ENCODE results near the gene XPO4.
A peak's percentile ranks its signal among the peaks of the same experiment; 100 is the strongest.

Gene XPO4

GRCh38 chr13:20772401-20773131 is 130.0 kb downstream of the XPO4 start:
- H3K4me3 ChIP-seq (ENCODE audit: low read length): no peak overlapping the region
- H4K5ac ChIP-seq (ENCODE audit: low read length): no peak overlapping the region
- no peak overlapping the region for H2BK15ac ChIP-seq (replicated peaks; ENCODE audit: low read depth)
- H3K4ac ChIP-seq (ENCODE audit: low read depth, low read length): no peak overlapping the region
- H2AK5ac ChIP-seq (ENCODE audit: low read length): no peak overlapping the region
- DNase-seq: no peak
- H3K79me2 ChIP-seq (ENCODE audit: control insufficient read depth, insufficient read depth, low read length): no peaks in the 10 kb centered on the region
- no peaks in the 10 kb centered on the region for H3K79me1 ChIP-seq (ENCODE audit: low read length)
- H3K23ac ChIP-seq (ENCODE audit: low read length): no peak overlapping the region
- H3K56ac ChIP-seq (ENCODE audit: low read length): peak overlapping the region; percentile 63
- no peak overlapping the region for H2BK120ac ChIP-seq (ENCODE audit: low read depth, low read length)
- peak overlapping the region; percentile 28 for H3K4me2 ChIP-seq (ENCODE audit: low read length)
- peak overlapping the region; percentile 88 for H3K9ac ChIP-seq (ENCODE audit: low read length)
- H4K8ac ChIP-seq (ENCODE audit: low read depth, low read length): no peak overlapping the region
- no peaks in the 10 kb centered on the region for H3K4me1 ChIP-seq (ENCODE audit: control insufficient read depth, low read depth, low read length)
- no peaks in the 10 kb centered on the region for H3K36me3 ChIP-seq (ENCODE audit: control insufficient read depth, insufficient read depth, low read length)
- H3K27ac ChIP-seq (ENCODE audit: low read depth, low read length): no peak overlapping the region
- H3K27me3 ChIP-seq (ENCODE audit: insufficient read depth, low read length, poor library complexity): no peaks in the 10 kb centered on the region
- WGBS (ENCODE audit: extremely low coverage, insufficient coverage, low lambda C conversion rate): no CpG with 5 or more reads among the region's 10 CpGs
- H3K18ac ChIP-seq (ENCODE audit: low read length): no peak overlapping the region
- H2BK5ac ChIP-seq (ENCODE audit: low read length): no peak overlapping the region

- H4K5ac ChIP-seq (ENCODE audit: low read length): no peak overlapping the region
- no peaks in the 10 kb centered on the region for H3K79me1 ChIP-seq (ENCODE audit: low read length)
- no CpG with 5 or more reads among the region's 1 CpG for WGBS (ENCODE audit: extremely low coverage, insufficient coverage, low lambda C conversion rate)
- H3K27ac ChIP-seq (ENCODE audit: low read depth, low read length): no peak overlapping the region
- H3K18ac ChIP-seq (ENCODE audit: low read length): no peak overlapping the region
- H2AK5ac ChIP-seq (ENCODE audit: low read length): no peak overlapping the region
- no peak overlapping the region for H3K4ac ChIP-seq (ENCODE audit: low read depth, low read length)
- H3K23ac ChIP-seq (ENCODE audit: low read length): no peak overlapping the region
- H3K36me3 ChIP-seq (ENCODE audit: control insufficient read depth, insufficient read depth, low read length): no peaks in the 10 kb centered on the region
- H4K8ac ChIP-seq (ENCODE audit: low read depth, low read length): no peak overlapping the region
- H2BK15ac ChIP-seq (replicated peaks; ENCODE audit: low read depth): no peak overlapping the region
- no peak overlapping the region for H2BK5ac ChIP-seq (ENCODE audit: low read length)
- H3K56ac ChIP-seq (ENCODE audit: low read length): no peak overlapping the region
- H3K9ac ChIP-seq (ENCODE audit: low read length): no peak overlapping the region
- H3K27me3 ChIP-seq (ENCODE audit: insufficient read depth, low read length, poor library complexity): no peaks in the 10 kb centered on the region
- H2BK120ac ChIP-seq (ENCODE audit: low read depth, low read length): no peak overlapping the region
- H3K4me1 ChIP-seq (ENCODE audit: control insufficient read depth, low read depth, low read length): no peaks in the 10 kb centered on the region
- no peak for DNase-seq
- no peaks in the 10 kb centered on the region for H3K79me2 ChIP-seq (ENCODE audit: control insufficient read depth, insufficient read depth, low read length)
- no peak overlapping the region for H3K4me3 ChIP-seq (ENCODE audit: low read length)
- no peak overlapping the region for H3K4me2 ChIP-seq (ENCODE audit: low read length)
Observed at GRCh38 chr13:20769834-20770233, 132.7 kb downstream of the XPO4 start.

GRCh38 chr13:20769091-20769490 is 133.5 kb downstream of the XPO4 start:
- no peak overlapping the region for H2AK5ac ChIP-seq (ENCODE audit: low read length)
- no peak overlapping the region for H3K4me3 ChIP-seq (ENCODE audit: low read length)
- no peak overlapping the region for H2BK15ac ChIP-seq (replicated peaks; ENCODE audit: low read depth)
- H3K23ac ChIP-seq (ENCODE audit: low read length): no peak overlapping the region
- no peak overlapping the region for H4K5ac ChIP-seq (ENCODE audit: low read length)
- H3K79me2 ChIP-seq (ENCODE audit: control insufficient read depth, insufficient read depth, low read length): no peaks in the 10 kb centered on the region
- H3K4me1 ChIP-seq (ENCODE audit: control insufficient read depth, low read depth, low read length): no peaks in the 10 kb centered on the region
- H3K27me3 ChIP-seq (ENCODE audit: insufficient read depth, low read length, poor library complexity): no peaks in the 10 kb centered on the region
- no peaks in the 10 kb centered on the region for H3K79me1 ChIP-seq (ENCODE audit: low read length)
- H2BK5ac ChIP-seq (ENCODE audit: low read length): no peak overlapping the region
- no peak overlapping the region for H2BK120ac ChIP-seq (ENCODE audit: low read depth, low read length)
- no peak overlapping the region for H3K9ac ChIP-seq (ENCODE audit: low read length)
- no peak overlapping the region for H3K27ac ChIP-seq (ENCODE audit: low read depth, low read length)
- no peak overlapping the region for H4K8ac ChIP-seq (ENCODE audit: low read depth, low read length)
- WGBS (ENCODE audit: extremely low coverage, insufficient coverage, low lambda C conversion rate): no CpG with 5 or more reads among the region's 2 CpGs
- H3K18ac ChIP-seq (ENCODE audit: low read length): no peak overlapping the region
- no peak overlapping the region for H3K4ac ChIP-seq (ENCODE audit: low read depth, low read length)
- H3K4me2 ChIP-seq (ENCODE audit: low read length): no peak overlapping the region
- no peak overlapping the region for H3K56ac ChIP-seq (ENCODE audit: low read length)
- no peak for DNase-seq
- no peaks in the 10 kb centered on the region for H3K36me3 ChIP-seq (ENCODE audit: control insufficient read depth, insufficient read depth, low read length)

GRCh38 chr13:20767309-20767943 is 135.1 kb downstream of the XPO4 start:
- Histone ChIP-seq H3K56ac (ENCODE audit: low read length) (no peak overlapping the region), H3K36me3 (ENCODE audit: control insufficient read depth, insufficient read depth, low read length) (no peaks in the 10 kb centered on the region), H3K4me2 (ENCODE audit: low read length) (no peak overlapping the region), H4K5ac (ENCODE audit: low read length) (no peak overlapping the region), H3K27me3 (ENCODE audit: insufficient read depth, low read length, poor library complexity) (no peaks in the 10 kb centered on the region), H2BK15ac (replicated peaks; ENCODE audit: low read depth) (no peak overlapping the region), H4K8ac (ENCODE audit: low read depth, low read length) (no peak overlapping the region), H2BK120ac (ENCODE audit: low read depth, low read length) (no peak overlapping the region), H2BK5ac (ENCODE audit: low read length) (no peak overlapping the region), H3K18ac (ENCODE audit: low read length) (no peak overlapping the region), H3K23ac (ENCODE audit: low read length) (no peak overlapping the region), H3K79me1 (ENCODE audit: low read length) (no peaks in the 10 kb centered on the region), H2AK5ac (ENCODE audit: low read length) (no peak overlapping the region), H3K4me1 (ENCODE audit: control insufficient read depth, low read depth, low read length) (no peaks in the 10 kb centered on the region), H3K27ac (ENCODE audit: low read depth, low read length) (no peak overlapping the region), H3K4ac (ENCODE audit: low read depth, low read length) (no peak overlapping the region), H3K9ac (ENCODE audit: low read length) (no peak overlapping the region), H3K79me2 (ENCODE audit: control insufficient read depth, insufficient read depth, low read length) (no peaks in the 10 kb centered on the region), H3K4me3 (ENCODE audit: low read length) (no peak overlapping the region)
- DNase-seq: no peak
- WGBS (ENCODE audit: extremely low coverage, insufficient coverage, low lambda C conversion rate): no CpG with 5 or more reads among the region's 2 CpGs

- no peak overlapping the region for H2BK120ac ChIP-seq (ENCODE audit: low read depth, low read length)
- H2BK15ac ChIP-seq (replicated peaks; ENCODE audit: low read depth): no peak overlapping the region
- H3K56ac ChIP-seq (ENCODE audit: low read length): no peak overlapping the region
- no peak overlapping the region for H3K4ac ChIP-seq (ENCODE audit: low read depth, low read length)
- no peak overlapping the region for H3K4me3 ChIP-seq (ENCODE audit: low read length)
- no peaks in the 10 kb centered on the region for H3K36me3 ChIP-seq (ENCODE audit: control insufficient read depth, insufficient read depth, low read length)
- no peaks in the 10 kb centered on the region for H3K4me1 ChIP-seq (ENCODE audit: control insufficient read depth, low read depth, low read length)
- H3K79me2 ChIP-seq (ENCODE audit: control insufficient read depth, insufficient read depth, low read length): no peaks in the 10 kb centered on the region
- DNase-seq: no peak
- no peaks in the 10 kb centered on the region for H3K79me1 ChIP-seq (ENCODE audit: low read length)
- H3K4me2 ChIP-seq (ENCODE audit: low read length): no peak overlapping the region
- H3K23ac ChIP-seq (ENCODE audit: low read length): no peak overlapping the region
- WGBS (ENCODE audit: extremely low coverage, insufficient coverage, low lambda C conversion rate): no CpG with 5 or more reads among the region's 3 CpGs
- H3K18ac ChIP-seq (ENCODE audit: low read length): no peak overlapping the region
- no peak overlapping the region for H4K8ac ChIP-seq (ENCODE audit: low read depth, low read length)
- no peak overlapping the region for H2BK5ac ChIP-seq (ENCODE audit: low read length)
- no peak overlapping the region for H4K5ac ChIP-seq (ENCODE audit: low read length)
- H3K9ac ChIP-seq (ENCODE audit: low read length): no peak overlapping the region
- H2AK5ac ChIP-seq (ENCODE audit: low read length): no peak overlapping the region
- no peak overlapping the region for H3K27ac ChIP-seq (ENCODE audit: low read depth, low read length)
- no peaks in the 10 kb centered on the region for H3K27me3 ChIP-seq (ENCODE audit: insufficient read depth, low read length, poor library complexity)
Observed at GRCh38 chr13:20760872-20761271, 141.7 kb downstream of the XPO4 start.

GRCh38 chr13:20754009-20754408 is 148.5 kb downstream of the XPO4 start:
- H3K4me1 ChIP-seq (ENCODE audit: control insufficient read depth, low read depth, low read length): no peaks in the 10 kb centered on the region
- no peak overlapping the region for H3K4ac ChIP-seq (ENCODE audit: low read depth, low read length)
- H3K36me3 ChIP-seq (ENCODE audit: control insufficient read depth, insufficient read depth, low read length): no peaks in the 10 kb centered on the region
- H3K79me2 ChIP-seq (ENCODE audit: control insufficient read depth, insufficient read depth, low read length): no peaks in the 10 kb centered on the region
- H3K18ac ChIP-seq (ENCODE audit: low read length): no peak overlapping the region
- no peak overlapping the region for H2AK5ac ChIP-seq (ENCODE audit: low read length)
- H3K4me3 ChIP-seq (ENCODE audit: low read length): no peak overlapping the region
- no peak overlapping the region for H4K5ac ChIP-seq (ENCODE audit: low read length)
- no peak overlapping the region for H3K27ac ChIP-seq (ENCODE audit: low read depth, low read length)
- no peak overlapping the region for H3K23ac ChIP-seq (ENCODE audit: low read length)
- H2BK15ac ChIP-seq (replicated peaks; ENCODE audit: low read depth): no peak overlapping the region
- no peak for DNase-seq
- H3K56ac ChIP-seq (ENCODE audit: low read length): no peak overlapping the region
- no peak overlapping the region for H3K9ac ChIP-seq (ENCODE audit: low read length)
- H3K27me3 ChIP-seq (ENCODE audit: insufficient read depth, low read length, poor library complexity): no peaks in the 10 kb centered on the region
- no peak overlapping the region for H4K8ac ChIP-seq (ENCODE audit: low read depth, low read length)
- H3K79me1 ChIP-seq (ENCODE audit: low read length): no peaks in the 10 kb centered on the region
- no peak overlapping the region for H2BK120ac ChIP-seq (ENCODE audit: low read depth, low read length)
- H2BK5ac ChIP-seq (ENCODE audit: low read length): no peak overlapping the region
- no peak overlapping the region for H3K4me2 ChIP-seq (ENCODE audit: low read length)
